ENCODE measurements around the gene EGFL8.

EGFL8 gene

DNA sequence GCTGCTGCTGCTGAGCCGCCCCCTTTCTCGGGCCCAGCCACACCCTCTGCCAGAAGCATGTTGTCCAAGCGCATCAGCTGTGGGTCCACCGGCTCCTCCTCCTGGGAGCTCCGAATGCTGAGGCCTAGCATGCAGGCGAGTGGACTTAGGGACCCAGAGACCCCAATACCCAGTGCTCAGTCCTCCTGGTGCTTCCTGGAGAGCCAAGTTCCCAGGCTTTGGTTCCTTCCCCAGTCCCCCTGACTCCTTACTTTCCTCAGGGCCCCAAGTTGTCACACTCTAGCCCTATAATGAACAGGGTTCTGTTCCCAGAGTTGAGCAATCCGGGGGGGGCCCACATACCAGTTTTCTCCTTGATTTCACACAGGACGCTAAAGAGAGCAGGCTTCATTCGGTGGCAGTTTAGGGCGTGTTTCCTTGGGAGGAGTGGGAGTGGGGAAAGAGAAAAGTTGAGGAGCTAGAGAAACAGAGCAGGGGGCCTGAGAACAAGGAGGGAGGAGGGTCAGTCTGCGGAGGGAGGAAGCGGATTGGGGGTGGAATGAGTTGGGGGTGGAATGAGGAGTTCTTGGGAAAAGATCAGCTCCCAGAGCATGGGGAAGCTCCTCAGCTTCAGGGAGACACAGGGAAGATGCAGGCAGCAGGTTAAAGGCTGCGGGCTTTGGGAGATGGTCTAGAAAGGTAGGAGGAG is 24.1 kb downstream of the EGFL8 start:
- no peak for DNase-seq (ENCODE audit: low spot score)
- TF ChIP-seq, protein P1, sequence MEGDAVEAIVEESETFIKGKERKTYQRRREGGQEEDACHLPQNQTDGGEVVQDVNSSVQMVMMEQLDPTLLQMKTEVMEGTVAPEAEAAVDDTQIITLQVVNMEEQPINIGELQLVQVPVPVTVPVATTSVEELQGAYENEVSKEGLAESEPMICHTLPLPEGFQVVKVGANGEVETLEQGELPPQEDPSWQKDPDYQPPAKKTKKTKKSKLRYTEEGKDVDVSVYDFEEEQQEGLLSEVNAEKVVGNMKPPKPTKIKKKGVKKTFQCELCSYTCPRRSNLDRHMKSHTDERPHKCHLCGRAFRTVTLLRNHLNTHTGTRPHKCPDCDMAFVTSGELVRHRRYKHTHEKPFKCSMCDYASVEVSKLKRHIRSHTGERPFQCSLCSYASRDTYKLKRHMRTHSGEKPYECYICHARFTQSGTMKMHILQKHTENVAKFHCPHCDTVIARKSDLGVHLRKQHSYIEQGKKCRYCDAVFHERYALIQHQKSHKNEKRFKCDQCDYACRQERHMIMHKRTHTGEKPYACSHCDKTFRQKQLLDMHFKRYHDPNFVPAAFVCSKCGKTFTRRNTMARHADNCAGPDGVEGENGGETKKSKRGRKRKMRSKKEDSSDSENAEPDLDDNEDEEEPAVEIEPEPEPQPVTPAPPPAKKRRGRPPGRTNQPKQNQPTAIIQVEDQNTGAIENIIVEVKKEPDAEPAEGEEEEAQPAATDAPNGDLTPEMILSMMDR (IDR thresholded peaks at IDR 0.05; ENCODE audit: extremely low read depth, missing control alignments) = no peak

DNA sequence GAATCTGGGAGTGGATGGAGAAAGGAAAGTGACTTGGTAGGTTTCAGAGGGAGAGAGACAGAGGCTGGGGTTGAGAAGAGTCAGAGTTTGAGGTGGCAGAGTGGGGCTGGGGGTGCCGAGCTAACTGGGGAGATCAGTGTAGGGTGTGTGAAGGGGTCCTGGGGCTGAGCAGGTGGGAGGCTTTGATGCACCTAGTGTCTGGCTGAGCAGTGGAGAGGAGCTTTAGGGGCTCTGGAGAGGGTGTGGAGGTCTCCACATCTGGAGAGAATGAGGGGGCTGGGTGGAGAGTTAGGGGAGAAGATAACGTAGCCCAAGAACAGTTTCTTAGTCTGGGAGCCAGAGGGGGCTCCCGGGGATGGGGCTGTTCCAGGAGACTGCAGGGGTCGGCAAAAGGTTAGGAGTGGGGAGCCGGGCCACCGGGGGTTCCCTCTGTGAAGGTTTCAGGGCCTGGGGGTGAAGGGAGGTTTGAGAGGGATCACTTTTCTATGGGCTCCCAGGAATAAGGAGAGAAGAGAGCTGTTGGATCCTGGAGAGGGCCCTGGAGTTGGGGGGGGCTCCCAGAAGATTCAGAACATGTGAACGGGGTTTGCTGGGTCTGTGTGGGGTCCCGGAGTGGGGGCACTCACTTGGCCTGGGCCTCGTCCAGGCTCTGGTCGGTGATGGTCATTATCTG is 24.8 kb downstream of the EGFL8 start:
- TF ChIP-seq, protein P1 (IDR thresholded peaks at IDR 0.05; ENCODE audit: extremely low read depth, missing control alignments) = no peak
- no peak for DNase-seq (ENCODE audit: low spot score)

DNA sequence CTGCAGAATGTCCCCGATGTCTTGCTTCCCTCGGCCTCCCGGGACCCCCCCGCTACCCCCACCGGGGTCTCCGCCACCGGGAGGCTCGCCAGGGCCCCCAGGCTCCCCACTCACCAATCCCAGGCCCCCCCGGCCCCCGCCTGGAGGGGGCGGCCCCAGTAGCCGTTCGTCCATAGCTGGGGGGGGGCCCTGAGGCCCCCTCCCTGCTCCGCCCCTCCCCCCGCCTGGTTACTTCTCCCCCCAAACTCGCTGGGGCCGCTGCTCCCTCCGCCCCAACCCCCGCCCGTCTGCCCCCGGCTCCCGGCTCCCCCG is 25.3 kb downstream of the EGFL8 start:
- TF ChIP-seq, protein P1 (IDR thresholded peaks at IDR 0.05; ENCODE audit: extremely low read depth, missing control alignments) = no peak
- no peak for DNase-seq (ENCODE audit: low spot score)

DNA sequence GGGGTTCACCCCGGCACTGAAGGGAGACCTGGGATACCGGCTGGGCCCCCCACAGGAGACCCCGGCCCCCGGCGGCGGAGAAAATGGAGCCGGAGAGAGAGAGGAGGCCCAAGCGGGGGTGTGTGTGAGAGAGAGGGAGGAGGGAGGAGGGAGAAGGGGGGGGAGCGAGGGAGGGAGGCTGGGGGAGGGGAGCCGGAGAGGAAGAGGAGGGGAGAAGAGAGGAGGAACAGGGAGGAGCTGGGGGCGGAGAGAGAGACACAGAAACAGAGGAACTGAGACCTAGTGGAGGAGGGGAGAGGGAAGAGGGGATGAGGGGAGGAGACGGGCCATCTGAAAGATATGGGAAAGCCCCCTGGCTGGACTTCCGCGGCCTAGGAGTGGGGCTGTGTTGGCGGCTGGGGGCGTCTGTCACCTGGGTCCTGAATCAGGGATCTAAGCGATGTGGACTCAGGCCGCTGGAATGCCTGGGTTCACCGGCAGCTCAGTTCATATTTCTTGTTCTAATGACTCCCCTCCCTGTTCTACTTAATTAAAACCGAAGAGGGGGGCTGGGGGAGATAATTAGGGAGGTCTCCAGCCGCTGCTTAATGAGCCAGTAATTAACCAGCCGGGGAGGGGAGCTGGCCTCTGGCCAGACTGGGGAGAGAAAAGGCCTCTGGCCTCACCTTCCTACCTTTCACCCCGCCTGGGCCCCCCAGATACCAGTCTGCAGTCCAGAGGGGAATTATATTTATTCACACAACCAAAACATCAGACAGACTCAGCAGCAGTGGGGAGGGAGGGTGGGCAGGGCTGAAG is 25.9 kb downstream of the EGFL8 start, which contains the start of gene PBX2:
TSS of gene PBX2 (minus strand) at position 149 of the 798 bp plus-strand sequence. CDS start 287 bp downstream, outside the sequence.
- TF ChIP-seq, protein P1 (IDR thresholded peaks at IDR 0.05; ENCODE audit: extremely low read depth, missing control alignments) = no peak
- peak; percentile 89 for DNase-seq (ENCODE audit: low spot score)

DNA sequence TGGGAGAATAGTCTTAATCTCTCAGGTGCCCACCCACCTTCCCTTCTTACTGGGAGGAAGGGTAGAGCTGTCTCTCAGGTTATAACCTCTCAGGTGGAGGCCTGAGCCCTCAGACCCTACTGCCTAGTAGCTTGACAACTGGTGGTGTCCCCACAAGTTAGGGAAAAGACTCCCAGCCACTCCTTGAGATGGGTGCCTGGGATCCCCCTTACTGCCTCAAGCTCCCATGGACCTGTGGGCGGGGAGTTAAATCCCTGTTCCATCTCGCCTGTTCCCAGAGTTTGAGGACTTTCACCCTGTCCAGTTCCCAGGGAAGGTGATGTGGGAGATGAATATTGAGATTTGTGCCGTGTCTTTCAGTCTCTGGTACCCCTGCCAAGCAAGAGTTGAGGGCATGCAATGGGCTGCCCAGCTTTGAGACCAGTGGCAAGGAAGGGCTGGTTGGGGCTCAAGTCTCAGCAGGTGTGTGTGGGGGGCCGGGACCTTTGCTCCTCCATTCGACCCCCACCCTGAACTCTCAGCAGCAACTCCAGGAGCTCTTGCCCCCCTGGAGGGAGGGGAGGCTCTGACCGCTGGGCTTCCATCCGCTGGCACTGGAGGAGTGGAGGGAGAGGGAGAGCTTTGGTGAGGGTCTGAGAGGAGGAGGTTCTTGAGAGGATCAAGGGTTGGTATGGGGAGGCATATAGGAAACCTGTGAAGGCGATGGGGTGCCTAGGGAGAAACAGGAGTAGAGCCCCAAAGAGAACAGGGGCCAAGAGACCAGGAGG is 26.7 kb downstream of the EGFL8 start:
- DNase-seq (ENCODE audit: low spot score) = no peak
- TF ChIP-seq, protein P1 (IDR thresholded peaks at IDR 0.05; ENCODE audit: extremely low read depth, missing control alignments) = no peak

DNA sequence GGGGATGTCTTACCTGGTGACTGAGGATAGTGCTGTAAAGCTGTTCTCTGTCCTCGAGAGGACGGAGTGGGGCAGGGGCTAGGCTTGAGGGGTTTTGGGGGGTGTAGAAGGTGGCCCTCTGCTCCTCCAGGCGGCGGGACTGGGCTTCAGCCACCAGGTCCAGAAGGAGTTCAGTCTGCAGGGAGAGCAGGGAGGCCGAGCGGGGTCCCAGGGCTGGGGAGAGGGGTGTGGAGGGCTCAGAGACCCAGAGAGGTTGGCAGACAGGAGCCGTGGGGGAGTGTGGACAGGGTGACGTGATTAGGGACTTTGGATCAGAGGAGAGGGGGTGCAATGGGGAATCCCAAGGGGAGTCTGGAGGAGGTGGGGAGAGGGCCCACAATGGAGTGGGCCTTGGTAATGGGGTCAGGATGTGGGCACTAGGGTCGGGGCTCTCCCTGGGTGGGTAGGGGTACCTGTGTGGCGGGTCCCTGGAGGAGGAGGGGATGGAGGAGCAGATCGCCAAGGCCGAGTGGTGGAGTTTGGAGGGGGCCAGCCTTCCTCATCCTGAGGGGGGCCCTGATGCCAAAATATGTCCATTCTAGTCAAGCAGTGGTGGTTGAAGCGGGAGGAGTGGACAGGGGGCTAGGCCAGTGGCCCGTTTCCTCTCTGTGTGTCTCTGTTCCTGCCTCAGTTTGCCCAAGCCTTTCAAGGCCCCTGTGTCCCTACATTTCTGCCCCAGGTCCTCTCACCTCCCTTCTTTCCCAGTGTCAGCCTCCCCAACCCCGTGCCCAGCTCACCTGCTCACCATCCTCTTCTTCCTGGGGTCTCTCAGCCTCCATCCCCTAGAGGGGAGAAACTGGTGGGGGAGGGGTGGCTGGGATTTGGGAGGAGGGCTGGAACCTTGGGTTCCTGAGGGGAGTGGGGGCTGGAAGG is 27.6 kb downstream of the EGFL8 start:
- DNase-seq (ENCODE audit: low spot score) = no peak
- TF ChIP-seq, protein P1 (IDR thresholded peaks at IDR 0.05; ENCODE audit: extremely low read depth, missing control alignments) = no peak

All from GM20000 (cell line).